HG02642 (cell line): ENCODE data around the gene VWA2.

Source experiments
- ATAC-seq: cut with Tn5 transposase; IDR thresholded peaks from one replicate; pipeline ENCODE4 v1.9.1; 2021; ENCODE audit warnings: mild to moderate bottlenecking; ENCODE audit not compliant: unreplicated experiment, poor library complexity

The VWA2 gene

GRCh38 chr10:114239117-114239993 is at the start of gene VWA2:
VWA2 (plus strand) TSS chr10:114239254; CDS start chr10:114248714, 9,460 bp downstream.
- ATAC-seq = peak; percentile 41

- ATAC-seq = no peak
Measured at GRCh38 chr10:114189700-114190099, 49.4 kb upstream of the VWA2 start.

- peak; percentile 88 for ATAC-seq
Measured at GRCh38 chr10:114195079-114195478, 44.0 kb upstream of the VWA2 start.

GRCh38 chr10:114199239-114199638 is 39.8 kb upstream of the VWA2 start:
- ATAC-seq = no peak

GRCh38 chr10:114202812-114203211 is 36.2 kb upstream of the VWA2 start:
- ATAC-seq = no peak

GRCh38 chr10:114206902-114207301 is 32.2 kb upstream of the VWA2 start:
- ATAC-seq = no peak

GRCh38 chr10:114207349-114207748 is 31.7 kb upstream of the VWA2 start:
- ATAC-seq = no peak

GRCh38 chr10:114208351-114208750 is 30.7 kb upstream of the VWA2 start:
- no peak for ATAC-seq

- ATAC-seq = no peak
Measured at GRCh38 chr10:114212153-114212552, 26.9 kb upstream of the VWA2 start.

GRCh38 chr10:114215033-114215432 is 24.0 kb upstream of the VWA2 start:
- ATAC-seq = no peak

GRCh38 chr10:114220281-114220680 is 18.8 kb upstream of the VWA2 start:
- ATAC-seq = no peak

- no peak for ATAC-seq
Measured at GRCh38 chr10:114221235-114221634, 17.8 kb upstream of the VWA2 start.

- ATAC-seq = no peak
Measured at GRCh38 chr10:114223066-114223465, 16.0 kb upstream of the VWA2 start.

- no peak for ATAC-seq
Measured at GRCh38 chr10:114228156-114228555, 10.9 kb upstream of the VWA2 start.

GRCh38 chr10:114232561-114233176 is 6.4 kb upstream of the VWA2 start:
- no peak for ATAC-seq

- no peak for ATAC-seq
Measured at GRCh38 chr10:114233482-114233881, 5.6 kb upstream of the VWA2 start.

GRCh38 chr10:114234132-114234531 is 4.9 kb upstream of the VWA2 start:
- no peak for ATAC-seq

GRCh38 chr10:114239994-114240345 is 916 bp downstream of the VWA2 start:
- ATAC-seq = no peak

- ATAC-seq = no peak
Measured at GRCh38 chr10:114242235-114242634, 3.2 kb downstream of the VWA2 start.

- ATAC-seq = no peak
Measured at GRCh38 chr10:114243661-114244060, 4.6 kb downstream of the VWA2 start.

GRCh38 chr10:114244126-114244525 is 5.1 kb downstream of the VWA2 start:
- no peak for ATAC-seq
